C4-2B (cell line): Measurements from ENCODE around the gene ATM.
A peak's percentile ranks its signal among the peaks of the same experiment; 100 is the strongest.

ENCODE experiments used
- H3K27ac ChIP-seq: fragments of 450-650 bp; 2 replicates; pipeline ENCODE4 v1.5.1; 2017
- ZFX ChIP-seq: fragments of 450-650 bp; IDR thresholded peaks from 2 replicates; pipeline ENCODE4 v1.6.1; 2017
- TF ChIP-seq, protein P1 (sequence below): fragments of 450-650 bp; conservative IDR thresholded peaks from 2 replicates; pipeline ENCODE4 v1.5.1; 2017; ENCODE audit warnings: mild to moderate bottlenecking

Gene ATM

DNA sequence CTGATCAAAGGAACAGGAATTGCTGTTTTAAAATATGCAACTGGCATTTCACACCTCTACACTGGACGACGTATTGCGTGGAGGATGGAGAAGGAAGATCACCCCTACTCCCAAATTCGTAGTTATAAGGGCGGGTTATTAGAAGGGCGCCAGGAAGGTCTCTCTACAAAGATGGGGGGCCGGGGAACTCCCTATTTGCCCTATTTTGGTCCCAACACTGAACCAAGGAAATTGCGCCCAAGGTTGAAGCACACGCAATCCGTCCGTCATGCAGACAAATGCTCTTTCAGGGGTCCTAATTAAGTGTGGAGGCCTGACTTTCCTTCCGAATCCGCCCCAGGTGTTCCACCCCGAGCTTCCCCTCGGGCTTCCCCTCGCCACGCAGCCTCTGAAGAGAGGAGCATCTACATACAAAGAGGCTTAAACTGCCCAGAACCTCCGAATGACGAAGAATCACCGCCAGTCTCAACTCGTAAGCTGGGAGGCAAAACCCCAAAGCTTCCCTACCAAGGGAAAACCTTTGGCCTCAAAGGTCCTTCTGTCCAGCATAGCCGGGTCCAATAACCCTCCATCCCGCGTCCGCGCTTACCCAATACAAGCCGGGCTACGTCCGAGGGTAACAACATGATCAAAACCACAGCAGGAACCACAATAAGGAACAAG lies 825 bp upstream of the ATM start:
- TF ChIP-seq ZFX, result no peak
- TF ChIP-seq, protein P1, sequence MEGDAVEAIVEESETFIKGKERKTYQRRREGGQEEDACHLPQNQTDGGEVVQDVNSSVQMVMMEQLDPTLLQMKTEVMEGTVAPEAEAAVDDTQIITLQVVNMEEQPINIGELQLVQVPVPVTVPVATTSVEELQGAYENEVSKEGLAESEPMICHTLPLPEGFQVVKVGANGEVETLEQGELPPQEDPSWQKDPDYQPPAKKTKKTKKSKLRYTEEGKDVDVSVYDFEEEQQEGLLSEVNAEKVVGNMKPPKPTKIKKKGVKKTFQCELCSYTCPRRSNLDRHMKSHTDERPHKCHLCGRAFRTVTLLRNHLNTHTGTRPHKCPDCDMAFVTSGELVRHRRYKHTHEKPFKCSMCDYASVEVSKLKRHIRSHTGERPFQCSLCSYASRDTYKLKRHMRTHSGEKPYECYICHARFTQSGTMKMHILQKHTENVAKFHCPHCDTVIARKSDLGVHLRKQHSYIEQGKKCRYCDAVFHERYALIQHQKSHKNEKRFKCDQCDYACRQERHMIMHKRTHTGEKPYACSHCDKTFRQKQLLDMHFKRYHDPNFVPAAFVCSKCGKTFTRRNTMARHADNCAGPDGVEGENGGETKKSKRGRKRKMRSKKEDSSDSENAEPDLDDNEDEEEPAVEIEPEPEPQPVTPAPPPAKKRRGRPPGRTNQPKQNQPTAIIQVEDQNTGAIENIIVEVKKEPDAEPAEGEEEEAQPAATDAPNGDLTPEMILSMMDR, result no peak
- H3K27ac ChIP-seq, result peak overlapping the region; percentile 87

DNA sequence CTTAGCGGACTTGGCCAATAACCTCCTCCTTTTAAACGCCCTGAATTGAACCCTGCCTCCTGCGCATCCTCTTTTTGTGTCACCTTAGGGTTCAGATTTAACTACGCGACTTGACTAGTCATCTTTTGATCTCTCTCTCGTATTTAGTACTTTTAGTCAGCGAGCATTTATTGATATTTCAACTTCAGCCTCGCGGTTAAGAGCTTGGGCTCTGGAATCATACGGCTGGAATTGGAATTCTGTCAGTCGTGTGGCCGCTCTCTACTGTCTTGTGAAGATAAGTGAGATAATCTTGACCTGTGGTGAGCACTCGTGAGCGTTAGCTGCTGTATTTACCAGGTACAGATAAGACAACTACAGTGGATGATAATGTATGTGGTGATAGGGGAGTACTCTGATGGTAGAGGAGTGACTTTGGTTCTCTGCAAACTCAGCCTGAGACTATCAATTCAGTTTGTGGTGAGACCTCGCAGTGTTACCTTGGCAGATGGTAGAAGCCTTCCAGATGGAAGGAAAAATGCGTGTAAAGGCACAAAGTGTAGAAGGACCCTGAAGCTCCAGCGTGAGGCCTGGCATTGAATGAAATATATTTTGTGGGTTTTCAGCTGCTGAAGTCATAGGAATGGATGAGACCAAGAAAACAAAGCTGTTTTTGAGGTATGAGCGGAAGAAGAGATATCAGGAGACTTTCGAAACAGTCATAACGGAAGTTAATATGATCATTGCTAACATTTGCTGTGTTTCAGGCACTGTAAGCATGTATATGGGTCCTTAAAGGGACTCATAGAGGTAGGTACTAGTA lies 682 bp downstream of the ATM start:
- H3K27ac ChIP-seq, result peak overlapping the region; percentile 87
- no peak; the same call in 1 of the 2 replicates for TF ChIP-seq ZFX

DNA sequence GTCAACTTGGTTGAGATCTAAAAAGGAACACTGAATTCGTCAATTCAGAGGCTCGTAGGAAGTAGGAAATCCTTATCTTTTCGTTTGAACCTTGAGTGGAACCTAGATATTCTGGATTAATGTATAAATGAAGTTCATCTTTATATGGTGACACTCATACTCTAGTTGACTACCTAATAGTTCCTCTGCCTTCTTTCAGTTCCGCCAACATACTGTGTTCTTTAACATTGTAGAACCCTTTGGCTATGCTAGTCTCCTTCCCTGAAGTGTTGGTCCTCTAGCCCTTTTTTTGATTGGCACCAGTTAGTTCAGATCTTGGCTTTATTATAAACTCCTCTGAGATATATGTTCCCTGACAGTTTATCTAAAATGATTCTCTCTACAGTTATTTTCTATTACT lies 1.5 kb downstream of the ATM start:
- no peak overlapping the region for H3K27ac ChIP-seq
- TF ChIP-seq ZFX, result no peak
- TF ChIP-seq, protein P1, result no peak

DNA sequence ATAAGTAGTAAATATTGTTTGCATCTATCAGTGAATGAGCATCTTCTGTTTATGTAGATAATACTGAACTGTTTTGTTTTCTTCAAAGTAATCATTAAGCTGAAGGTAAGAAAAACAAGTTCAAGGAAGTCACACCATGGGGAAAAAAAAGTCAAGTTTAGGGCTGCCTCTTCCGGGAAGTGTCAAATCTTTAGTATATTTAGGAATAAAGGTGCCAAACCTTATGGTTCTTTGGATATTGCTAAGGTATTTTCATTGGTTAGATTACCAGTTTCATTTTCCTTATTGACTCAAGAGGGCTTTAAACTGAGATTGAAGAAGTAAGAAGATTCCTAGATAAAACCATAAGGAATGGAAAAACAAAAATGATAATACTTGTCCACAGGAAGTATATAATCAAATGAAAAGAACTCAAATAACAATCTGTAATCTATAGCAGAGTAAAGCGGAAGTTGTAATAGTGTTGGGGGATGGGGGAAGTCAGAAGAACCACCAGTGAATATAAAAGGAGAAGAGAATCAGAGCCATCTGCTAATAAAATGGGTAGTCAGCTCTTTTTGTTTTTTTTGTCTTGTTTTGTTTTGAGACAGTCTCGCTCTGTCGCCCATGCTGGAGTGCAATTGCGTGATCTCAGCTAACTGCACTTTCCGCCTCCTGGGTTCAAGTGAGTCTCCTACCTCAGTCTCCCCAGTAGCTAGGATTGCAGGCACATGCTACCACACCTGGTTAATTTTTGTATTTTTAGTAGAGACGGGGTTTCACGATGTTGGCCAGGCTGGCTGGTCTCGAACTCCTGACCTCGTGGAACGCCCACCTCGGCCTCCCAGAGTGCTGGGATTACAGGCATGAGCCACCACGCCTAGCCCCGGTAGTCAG lies 2.3 kb downstream of the ATM start:
- no peak for TF ChIP-seq ZFX
- TF ChIP-seq, protein P1, result no peak
- H3K27ac ChIP-seq, result no peak overlapping the region

DNA sequence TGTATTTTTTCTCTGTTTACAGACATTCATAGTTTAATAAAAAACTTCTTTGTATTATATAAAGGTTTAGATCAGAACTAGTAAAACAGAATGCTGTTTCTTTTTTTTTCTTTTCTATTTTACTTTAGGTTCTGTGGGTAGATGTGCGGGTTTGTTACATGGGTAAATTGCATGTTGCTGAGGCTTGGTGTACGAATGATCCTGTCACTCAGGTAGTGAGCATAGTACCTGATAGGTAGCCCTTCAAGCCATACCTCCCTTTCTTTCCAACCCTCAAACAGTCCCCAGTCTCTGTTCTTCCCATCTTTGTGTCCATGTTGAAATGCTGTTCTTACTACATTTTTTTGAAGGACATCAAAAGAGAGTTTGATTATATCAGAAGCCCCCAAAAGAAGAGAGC lies 3.2 kb downstream of the ATM start:
- H3K27ac ChIP-seq, result no peak overlapping the region
- no peak for TF ChIP-seq ZFX
- TF ChIP-seq, protein P1, result no peak

DNA sequence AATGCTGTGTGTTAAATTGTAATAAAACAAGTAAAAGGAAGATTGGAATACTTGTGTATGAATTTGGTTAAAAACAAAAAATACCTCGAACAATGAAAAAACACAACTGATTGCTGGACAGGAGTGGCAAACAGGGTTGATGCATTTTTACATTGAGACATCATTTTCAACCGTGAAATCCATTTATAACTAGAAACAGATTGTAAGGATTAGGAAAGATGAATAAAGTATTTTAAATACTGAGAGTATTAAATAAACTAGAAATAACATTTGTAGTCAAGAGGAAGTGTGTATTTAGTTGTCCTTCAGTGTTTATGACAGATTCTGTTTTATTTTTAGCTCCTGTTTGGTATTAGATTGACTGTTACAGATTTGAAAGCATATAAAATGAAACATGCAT lies 5.4 kb downstream of the ATM start:
- H3K27ac ChIP-seq, result no peak overlapping the region
- TF ChIP-seq, protein P1, result no peak
- TF ChIP-seq ZFX, result no peak

DNA sequence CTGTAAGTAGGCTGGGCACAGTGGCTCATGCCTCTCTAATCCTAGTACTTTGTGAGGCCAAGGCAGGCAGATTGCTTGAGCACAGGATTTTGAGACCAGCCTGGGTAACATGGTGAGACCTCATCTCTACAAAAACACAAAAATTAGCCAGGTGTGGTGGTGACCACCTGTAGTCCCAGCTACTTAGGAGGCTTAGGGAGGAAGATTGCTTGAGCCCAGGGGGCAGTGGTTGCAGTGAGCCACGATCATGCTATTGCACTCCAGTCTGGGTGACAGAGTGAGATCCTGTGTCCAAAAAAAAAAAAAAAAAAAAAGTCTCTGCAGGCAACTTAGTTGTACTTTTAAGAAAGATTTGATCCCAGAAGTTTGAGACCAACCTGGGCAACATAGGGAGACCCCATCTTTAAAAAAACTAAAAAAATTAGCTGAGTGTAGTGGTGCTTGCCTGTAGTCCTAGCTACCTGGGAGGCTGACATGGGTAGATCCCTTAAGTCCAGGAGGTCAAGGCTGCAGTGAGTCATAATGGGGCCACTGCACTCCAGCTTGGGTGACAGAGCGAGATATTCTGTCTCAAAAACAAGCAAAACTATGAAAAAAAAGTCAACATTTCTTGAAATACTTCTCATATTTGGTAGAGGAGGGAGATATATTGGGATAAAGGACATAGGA lies 10.5 kb downstream of the ATM start:
- no peak overlapping the region for H3K27ac ChIP-seq
- TF ChIP-seq, protein P1, result no peak
- TF ChIP-seq ZFX, result no peak
